WTC11 (cell line): ENCODE results near the gene DENND5A. TPM values are rescaled to one million over a fixed set of nuclear protein-coding genes. Genes with fewer than 3 reads are reported as not detected.
A peak's percentile ranks its signal among the peaks of the same experiment; 100 is the strongest.

Experiments used
- ATF1 ChIP-seq: sonication (generic); formaldehyde crosslinking; IDR thresholded peaks from 2 replicates; pipeline ENCODE4 v1.8.1; 2023; ENCODE audit warnings: mild to moderate bottlenecking, moderate library complexity, missing genetic modification reagents
- ESRRA ChIP-seq: sonication (generic); formaldehyde crosslinking; IDR thresholded peaks from 2 replicates; pipeline ENCODE4 v1.8.1; 2022; ENCODE audit warnings: mild to moderate bottlenecking, missing genetic modification reagents, borderline replicate concordance
- FOXJ3 ChIP-seq: sonication (generic); formaldehyde crosslinking; IDR thresholded peaks from 2 replicates; pipeline ENCODE4 v1.9.0; 2021; ENCODE audit warnings: missing genetic modification reagents, mild to moderate bottlenecking, borderline replicate concordance
- KAT7 ChIP-seq: sonication (generic); formaldehyde crosslinking; IDR thresholded peaks from 2 replicates; pipeline ENCODE4 v1.8.1; 2023; ENCODE audit warnings: missing genetic modification reagents, mild to moderate bottlenecking, borderline replicate concordance
- NFATC4 ChIP-seq: fragments of 250-450 bp; sonication (Bioruptor Pico); IDR thresholded peaks from 2 replicates; pipeline ENCODE4 v1.9.0; 2021; ENCODE audit warnings: mild to moderate bottlenecking
- NR1H2 ChIP-seq: sonication (generic); formaldehyde crosslinking; IDR thresholded peaks from 2 replicates; pipeline ENCODE4 v1.9.0; 2021; ENCODE audit warnings: mild to moderate bottlenecking, moderate library complexity, missing genetic modification reagents
- PRRX2 ChIP-seq: fragments of 250-450 bp; sonication (Bioruptor Pico); IDR thresholded peaks from 2 replicates; pipeline ENCODE4 v1.8.0; 2021; ENCODE audit warnings: mild to moderate bottlenecking
- SMAD4 ChIP-seq: sonication (generic); formaldehyde crosslinking; IDR thresholded peaks from 2 replicates; pipeline ENCODE4 v1.8.0; 2022; ENCODE audit warnings: mild to moderate bottlenecking, missing genetic modification reagents
- TEAD4 ChIP-seq: sonication (generic); formaldehyde crosslinking; IDR thresholded peaks from 2 replicates; pipeline ENCODE4 v1.8.0; 2022; ENCODE audit warnings: mild to moderate bottlenecking, missing genetic modification reagents
- ZNF416 ChIP-seq: fragments of 250-450 bp; sonication (Bioruptor Pico); IDR thresholded peaks from 2 replicates; pipeline ENCODE4 v1.9.0; 2021; ENCODE audit warnings: mild to moderate bottlenecking, inconsistent platforms
- total RNA-seq: library from RNA; stranded (reverse); gene quantifications from 3 replicates; pipeline ENCODE4 v1.2.3, GENCODE V29; 2021
- TF ChIP-seq, protein P1 (sequence below): sonication (generic); formaldehyde crosslinking; conservative IDR thresholded peaks from 2 replicates; pipeline ENCODE4 v1.8.1; 2023; ENCODE audit warnings: mild to moderate bottlenecking, low read depth, missing genetic modification reagents, moderate library complexity
- TF ChIP-seq, protein P2 (sequence below): sonication (generic); formaldehyde crosslinking; IDR thresholded peaks from 2 replicates; pipeline ENCODE4 v1.8.1; 2023; ENCODE audit warnings: mild to moderate bottlenecking, moderate library complexity, missing genetic modification reagents
- TF ChIP-seq, protein P3 (sequence below): sonication (generic); formaldehyde crosslinking; IDR thresholded peaks from 2 replicates; pipeline ENCODE4 v1.8.0; 2022; ENCODE audit warnings: mild to moderate bottlenecking, missing genetic modification reagents
- TF ChIP-seq, protein P4 (sequence below): fragments of 250-450 bp; sonication (Bioruptor Pico); IDR thresholded peaks from 2 replicates; pipeline ENCODE4 v1.9.0; 2021; ENCODE audit warnings: mild to moderate bottlenecking
- TF ChIP-seq, protein P5 (sequence below): sonication (generic); formaldehyde crosslinking; conservative IDR thresholded peaks from 2 replicates; pipeline ENCODE4 v1.8.1; 2022; ENCODE audit warnings: mild to moderate bottlenecking, missing genetic modification reagents
- TF ChIP-seq, protein P6 (sequence below): fragments of 250-450 bp; sonication (Bioruptor Pico); IDR thresholded peaks from 2 replicates; pipeline ENCODE4 v1.9.0; 2021; ENCODE audit warnings: mild to moderate bottlenecking, borderline replicate concordance
- TF ChIP-seq, protein P7 (sequence below): fragments of 200-600 bp; IDR thresholded peaks from 2 replicates; pipeline ENCODE4 v1.8.0; 2022; ENCODE audit warnings: antibody characterized with exemption
- TF ChIP-seq, protein P8 (sequence below): fragments of 250-450 bp; sonication (Bioruptor Pico); IDR thresholded peaks from 2 replicates; pipeline ENCODE4 v1.8.0; 2021; ENCODE audit warnings: mild to moderate bottlenecking
- TF ChIP-seq, protein P9 (sequence below): sonication (generic); formaldehyde crosslinking; IDR thresholded peaks from 2 replicates; pipeline ENCODE4 v1.8.0; 2023; ENCODE audit warnings: mild to moderate bottlenecking, missing genetic modification reagents

Gene DENND5A
- total RNA-seq, 1 experiment from 2014 or later = 69.3 TPM

DNA sequence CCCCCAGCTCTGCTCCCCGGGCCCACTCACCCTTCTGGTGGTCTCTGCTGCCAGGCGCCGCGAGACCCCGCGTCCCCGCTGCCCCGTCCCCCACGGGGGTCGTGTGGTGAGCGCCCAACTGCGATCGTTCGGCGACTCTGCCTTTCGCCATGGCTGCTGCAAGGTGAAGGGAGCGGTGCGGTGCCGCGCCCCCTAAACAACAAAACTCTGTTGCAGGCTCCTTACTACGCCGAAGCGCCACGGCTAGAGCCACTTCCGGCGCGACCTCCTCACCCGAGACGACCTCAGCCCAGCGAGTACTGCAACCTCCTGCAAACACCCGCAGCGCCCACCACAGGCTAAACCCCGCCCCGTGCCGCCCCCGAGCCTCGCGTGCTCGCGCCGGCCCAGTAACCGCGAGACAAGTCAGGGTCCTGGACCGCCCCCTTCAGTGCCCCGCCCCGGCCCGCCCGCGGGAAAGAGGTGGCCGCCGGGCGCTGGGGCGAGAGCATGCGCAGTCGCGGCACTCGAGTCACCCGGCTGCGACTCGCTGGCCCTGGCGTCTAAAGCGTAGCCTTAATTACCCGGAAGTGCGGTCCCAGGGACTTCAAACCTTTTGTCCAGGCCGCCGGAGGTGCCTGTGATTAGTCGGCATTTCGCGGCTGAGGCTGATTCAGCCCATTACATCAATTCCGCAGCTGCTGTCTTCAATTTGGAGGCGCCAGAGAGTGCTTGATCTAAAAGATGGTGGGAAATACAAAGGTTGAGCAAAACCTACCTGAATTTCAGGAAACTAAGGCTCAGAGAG is 49.3 kb upstream of the DENND5A start, which contains the start of gene TMEM41B (continued):
- TF ChIP-seq, protein P1, sequence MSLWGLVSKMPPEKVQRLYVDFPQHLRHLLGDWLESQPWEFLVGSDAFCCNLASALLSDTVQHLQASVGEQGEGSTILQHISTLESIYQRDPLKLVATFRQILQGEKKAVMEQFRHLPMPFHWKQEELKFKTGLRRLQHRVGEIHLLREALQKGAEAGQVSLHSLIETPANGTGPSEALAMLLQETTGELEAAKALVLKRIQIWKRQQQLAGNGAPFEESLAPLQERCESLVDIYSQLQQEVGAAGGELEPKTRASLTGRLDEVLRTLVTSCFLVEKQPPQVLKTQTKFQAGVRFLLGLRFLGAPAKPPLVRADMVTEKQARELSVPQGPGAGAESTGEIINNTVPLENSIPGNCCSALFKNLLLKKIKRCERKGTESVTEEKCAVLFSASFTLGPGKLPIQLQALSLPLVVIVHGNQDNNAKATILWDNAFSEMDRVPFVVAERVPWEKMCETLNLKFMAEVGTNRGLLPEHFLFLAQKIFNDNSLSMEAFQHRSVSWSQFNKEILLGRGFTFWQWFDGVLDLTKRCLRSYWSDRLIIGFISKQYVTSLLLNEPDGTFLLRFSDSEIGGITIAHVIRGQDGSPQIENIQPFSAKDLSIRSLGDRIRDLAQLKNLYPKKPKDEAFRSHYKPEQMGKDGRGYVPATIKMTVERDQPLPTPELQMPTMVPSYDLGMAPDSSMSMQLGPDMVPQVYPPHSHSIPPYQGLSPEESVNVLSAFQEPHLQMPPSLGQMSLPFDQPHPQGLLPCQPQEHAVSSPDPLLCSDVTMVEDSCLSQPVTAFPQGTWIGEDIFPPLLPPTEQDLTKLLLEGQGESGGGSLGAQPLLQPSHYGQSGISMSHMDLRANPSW = no peak
- TF ChIP-seq, protein P2, sequence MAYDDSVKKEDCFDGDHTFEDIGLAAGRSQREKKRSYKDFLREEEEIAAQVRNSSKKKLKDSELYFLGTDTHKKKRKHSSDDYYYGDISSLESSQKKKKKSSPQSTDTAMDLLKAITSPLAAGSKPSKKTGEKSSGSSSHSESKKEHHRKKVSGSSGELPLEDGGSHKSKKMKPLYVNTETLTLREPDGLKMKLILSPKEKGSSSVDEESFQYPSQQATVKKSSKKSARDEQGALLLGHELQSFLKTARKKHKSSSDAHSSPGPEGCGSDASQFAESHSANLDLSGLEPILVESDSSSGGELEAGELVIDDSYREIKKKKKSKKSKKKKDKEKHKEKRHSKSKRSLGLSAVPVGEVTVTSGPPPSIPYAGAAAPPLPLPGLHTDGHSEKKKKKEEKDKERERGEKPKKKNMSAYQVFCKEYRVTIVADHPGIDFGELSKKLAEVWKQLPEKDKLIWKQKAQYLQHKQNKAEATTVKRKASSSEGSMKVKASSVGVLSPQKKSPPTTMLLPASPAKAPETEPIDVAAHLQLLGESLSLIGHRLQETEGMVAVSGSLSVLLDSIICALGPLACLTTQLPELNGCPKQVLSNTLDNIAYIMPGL = no peak
- TF ChIP-seq, protein P3, sequence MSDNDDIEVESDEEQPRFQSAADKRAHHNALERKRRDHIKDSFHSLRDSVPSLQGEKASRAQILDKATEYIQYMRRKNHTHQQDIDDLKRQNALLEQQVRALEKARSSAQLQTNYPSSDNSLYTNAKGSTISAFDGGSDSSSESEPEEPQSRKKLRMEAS (CRISPR knock-in tag) = peak; percentile 43; the same call in 1 of the 2 replicates
- TF ChIP-seq NFATC4 (CRISPR knock-in tag) (no peak), TEAD4 (CRISPR knock-in tag) (no peak), FOXJ3 (CRISPR knock-in tag) (no peak), PRRX2 (CRISPR knock-in tag) (no peak), ATF1 (no peak), NR1H2 (no peak), SMAD4 (CRISPR knock-in tag) (no peak), ZNF416 (CRISPR knock-in tag) (no peak), ESRRA (no peak), KAT7 (no peak)
- TF ChIP-seq, protein P4, sequence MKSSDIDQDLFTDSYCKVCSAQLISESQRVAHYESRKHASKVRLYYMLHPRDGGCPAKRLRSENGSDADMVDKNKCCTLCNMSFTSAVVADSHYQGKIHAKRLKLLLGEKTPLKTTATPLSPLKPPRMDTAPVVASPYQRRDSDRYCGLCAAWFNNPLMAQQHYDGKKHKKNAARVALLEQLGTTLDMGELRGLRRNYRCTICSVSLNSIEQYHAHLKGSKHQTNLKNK (CRISPR knock-in tag) = no peak
- TF ChIP-seq, protein P5, sequence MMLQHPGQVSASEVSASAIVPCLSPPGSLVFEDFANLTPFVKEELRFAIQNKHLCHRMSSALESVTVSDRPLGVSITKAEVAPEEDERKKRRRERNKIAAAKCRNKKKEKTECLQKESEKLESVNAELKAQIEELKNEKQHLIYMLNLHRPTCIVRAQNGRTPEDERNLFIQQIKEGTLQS = no peak
- TF ChIP-seq, protein P6, sequence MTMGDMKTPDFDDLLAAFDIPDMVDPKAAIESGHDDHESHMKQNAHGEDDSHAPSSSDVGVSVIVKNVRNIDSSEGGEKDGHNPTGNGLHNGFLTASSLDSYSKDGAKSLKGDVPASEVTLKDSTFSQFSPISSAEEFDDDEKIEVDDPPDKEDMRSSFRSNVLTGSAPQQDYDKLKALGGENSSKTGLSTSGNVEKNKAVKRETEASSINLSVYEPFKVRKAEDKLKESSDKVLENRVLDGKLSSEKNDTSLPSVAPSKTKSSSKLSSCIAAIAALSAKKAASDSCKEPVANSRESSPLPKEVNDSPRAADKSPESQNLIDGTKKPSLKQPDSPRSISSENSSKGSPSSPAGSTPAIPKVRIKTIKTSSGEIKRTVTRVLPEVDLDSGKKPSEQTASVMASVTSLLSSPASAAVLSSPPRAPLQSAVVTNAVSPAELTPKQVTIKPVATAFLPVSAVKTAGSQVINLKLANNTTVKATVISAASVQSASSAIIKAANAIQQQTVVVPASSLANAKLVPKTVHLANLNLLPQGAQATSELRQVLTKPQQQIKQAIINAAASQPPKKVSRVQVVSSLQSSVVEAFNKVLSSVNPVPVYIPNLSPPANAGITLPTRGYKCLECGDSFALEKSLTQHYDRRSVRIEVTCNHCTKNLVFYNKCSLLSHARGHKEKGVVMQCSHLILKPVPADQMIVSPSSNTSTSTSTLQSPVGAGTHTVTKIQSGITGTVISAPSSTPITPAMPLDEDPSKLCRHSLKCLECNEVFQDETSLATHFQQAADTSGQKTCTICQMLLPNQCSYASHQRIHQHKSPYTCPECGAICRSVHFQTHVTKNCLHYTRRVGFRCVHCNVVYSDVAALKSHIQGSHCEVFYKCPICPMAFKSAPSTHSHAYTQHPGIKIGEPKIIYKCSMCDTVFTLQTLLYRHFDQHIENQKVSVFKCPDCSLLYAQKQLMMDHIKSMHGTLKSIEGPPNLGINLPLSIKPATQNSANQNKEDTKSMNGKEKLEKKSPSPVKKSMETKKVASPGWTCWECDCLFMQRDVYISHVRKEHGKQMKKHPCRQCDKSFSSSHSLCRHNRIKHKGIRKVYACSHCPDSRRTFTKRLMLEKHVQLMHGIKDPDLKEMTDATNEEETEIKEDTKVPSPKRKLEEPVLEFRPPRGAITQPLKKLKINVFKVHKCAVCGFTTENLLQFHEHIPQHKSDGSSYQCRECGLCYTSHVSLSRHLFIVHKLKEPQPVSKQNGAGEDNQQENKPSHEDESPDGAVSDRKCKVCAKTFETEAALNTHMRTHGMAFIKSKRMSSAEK (CRISPR knock-in tag) = no peak
- TF ChIP-seq, protein P7, sequence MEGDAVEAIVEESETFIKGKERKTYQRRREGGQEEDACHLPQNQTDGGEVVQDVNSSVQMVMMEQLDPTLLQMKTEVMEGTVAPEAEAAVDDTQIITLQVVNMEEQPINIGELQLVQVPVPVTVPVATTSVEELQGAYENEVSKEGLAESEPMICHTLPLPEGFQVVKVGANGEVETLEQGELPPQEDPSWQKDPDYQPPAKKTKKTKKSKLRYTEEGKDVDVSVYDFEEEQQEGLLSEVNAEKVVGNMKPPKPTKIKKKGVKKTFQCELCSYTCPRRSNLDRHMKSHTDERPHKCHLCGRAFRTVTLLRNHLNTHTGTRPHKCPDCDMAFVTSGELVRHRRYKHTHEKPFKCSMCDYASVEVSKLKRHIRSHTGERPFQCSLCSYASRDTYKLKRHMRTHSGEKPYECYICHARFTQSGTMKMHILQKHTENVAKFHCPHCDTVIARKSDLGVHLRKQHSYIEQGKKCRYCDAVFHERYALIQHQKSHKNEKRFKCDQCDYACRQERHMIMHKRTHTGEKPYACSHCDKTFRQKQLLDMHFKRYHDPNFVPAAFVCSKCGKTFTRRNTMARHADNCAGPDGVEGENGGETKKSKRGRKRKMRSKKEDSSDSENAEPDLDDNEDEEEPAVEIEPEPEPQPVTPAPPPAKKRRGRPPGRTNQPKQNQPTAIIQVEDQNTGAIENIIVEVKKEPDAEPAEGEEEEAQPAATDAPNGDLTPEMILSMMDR = no peak
- TF ChIP-seq, protein P8, sequence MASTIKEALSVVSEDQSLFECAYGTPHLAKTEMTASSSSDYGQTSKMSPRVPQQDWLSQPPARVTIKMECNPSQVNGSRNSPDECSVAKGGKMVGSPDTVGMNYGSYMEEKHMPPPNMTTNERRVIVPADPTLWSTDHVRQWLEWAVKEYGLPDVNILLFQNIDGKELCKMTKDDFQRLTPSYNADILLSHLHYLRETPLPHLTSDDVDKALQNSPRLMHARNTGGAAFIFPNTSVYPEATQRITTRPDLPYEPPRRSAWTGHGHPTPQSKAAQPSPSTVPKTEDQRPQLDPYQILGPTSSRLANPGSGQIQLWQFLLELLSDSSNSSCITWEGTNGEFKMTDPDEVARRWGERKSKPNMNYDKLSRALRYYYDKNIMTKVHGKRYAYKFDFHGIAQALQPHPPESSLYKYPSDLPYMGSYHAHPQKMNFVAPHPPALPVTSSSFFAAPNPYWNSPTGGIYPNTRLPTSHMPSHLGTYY (CRISPR knock-in tag) = peak; percentile 34; the same call in 1 of the 2 replicates
- TF ChIP-seq, protein P9, sequence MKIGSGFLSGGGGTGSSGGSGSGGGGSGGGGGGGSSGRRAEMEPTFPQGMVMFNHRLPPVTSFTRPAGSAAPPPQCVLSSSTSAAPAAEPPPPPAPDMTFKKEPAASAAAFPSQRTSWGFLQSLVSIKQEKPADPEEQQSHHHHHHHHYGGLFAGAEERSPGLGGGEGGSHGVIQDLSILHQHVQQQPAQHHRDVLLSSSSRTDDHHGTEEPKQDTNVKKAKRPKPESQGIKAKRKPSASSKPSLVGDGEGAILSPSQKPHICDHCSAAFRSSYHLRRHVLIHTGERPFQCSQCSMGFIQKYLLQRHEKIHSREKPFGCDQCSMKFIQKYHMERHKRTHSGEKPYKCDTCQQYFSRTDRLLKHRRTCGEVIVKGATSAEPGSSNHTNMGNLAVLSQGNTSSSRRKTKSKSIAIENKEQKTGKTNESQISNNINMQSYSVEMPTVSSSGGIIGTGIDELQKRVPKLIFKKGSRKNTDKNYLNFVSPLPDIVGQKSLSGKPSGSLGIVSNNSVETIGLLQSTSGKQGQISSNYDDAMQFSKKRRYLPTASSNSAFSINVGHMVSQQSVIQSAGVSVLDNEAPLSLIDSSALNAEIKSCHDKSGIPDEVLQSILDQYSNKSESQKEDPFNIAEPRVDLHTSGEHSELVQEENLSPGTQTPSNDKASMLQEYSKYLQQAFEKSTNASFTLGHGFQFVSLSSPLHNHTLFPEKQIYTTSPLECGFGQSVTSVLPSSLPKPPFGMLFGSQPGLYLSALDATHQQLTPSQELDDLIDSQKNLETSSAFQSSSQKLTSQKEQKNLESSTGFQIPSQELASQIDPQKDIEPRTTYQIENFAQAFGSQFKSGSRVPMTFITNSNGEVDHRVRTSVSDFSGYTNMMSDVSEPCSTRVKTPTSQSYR (CRISPR knock-in tag) = no peak
